Body of pancreas (tissue), 4 donors: ENCODE measurements around the gene GRAMD2A.

Source experiments
- CTCF ChIP-seq, 7 experiments: fragments of 450-650 bp in 4 of 7; fragments of 200-600 bp in 3 of 7; sonication (generic) in 3 of 7; IDR thresholded peaks; one replicate each; pipeline ENCODE4 v1.5.1; 2016 to 2019; ENCODE audit warnings: antibody characterized with exemption in 7 of 7
- POLR2A ChIP-seq, 3 donors: fragments of 450-650 bp; IDR thresholded peaks; one replicate each; pipeline ENCODE4 v1.6.1; 2016; ENCODE audit warnings: antibody characterized with exemption in 3 of 3, mild to moderate bottlenecking in 2 of 3

GRCh38 chr15:72116731-72117485 is 80.7 kb downstream of the GRAMD2A start:
- TF ChIP-seq CTCF (IDR thresholded peaks at IDR 0.05) (no peak), POLR2A (IDR thresholded peaks at IDR 0.05) (no peak)
